ENCODE measurements around the gene KLHDC10.
"Not testable (repeated sequence)": the region's sequence is repeated elsewhere in the genome, so short reads cannot be mapped to it uniquely, and the experiment has no call there.

KLHDC10 gene

DNA sequence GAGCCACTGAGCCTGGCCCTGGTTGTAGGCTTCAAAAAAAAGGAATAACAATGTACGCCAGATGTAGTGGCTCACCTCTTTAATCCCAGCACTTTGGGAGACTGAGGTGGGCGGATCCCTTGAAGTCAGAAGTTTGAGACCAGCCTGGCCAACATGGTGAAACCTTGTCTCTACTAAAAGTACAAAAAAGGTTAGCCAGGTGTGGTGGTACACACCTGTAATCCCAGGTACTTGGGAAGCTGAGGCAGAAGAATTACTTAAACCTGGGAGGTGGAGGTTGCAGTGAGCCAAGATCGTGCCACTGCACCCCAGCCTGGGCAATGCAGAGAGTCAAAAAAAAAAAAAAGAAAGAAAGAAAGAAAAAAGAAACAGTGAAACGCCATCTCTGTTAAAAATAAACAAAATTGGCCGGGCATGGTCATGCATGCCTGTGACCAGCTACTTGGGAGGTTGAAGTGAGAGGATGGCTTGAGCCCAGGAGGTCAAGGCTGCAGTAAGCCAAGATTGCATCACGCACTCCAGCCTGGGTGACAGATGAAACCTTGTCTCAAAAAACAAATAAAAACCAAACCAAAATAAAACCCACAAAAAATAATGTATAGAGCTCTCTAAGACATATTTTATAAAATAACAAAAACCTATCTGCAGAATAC lies 4.7 kb upstream of the KLHDC10 start:
- ATAC-seq (no peak), DNase-seq (no peak)
- Mint-ChIP-seq H3K9me3 (no peaks in the 10 kb centered on the region), H3K27ac (no peak overlapping the region), H3K4me1 (peaks cover 5% of the 10 kb centered on the region), H3K4me3 (no peak overlapping the region), H3K27me3 (peaks cover 15% of the 10 kb centered on the region)

DNA sequence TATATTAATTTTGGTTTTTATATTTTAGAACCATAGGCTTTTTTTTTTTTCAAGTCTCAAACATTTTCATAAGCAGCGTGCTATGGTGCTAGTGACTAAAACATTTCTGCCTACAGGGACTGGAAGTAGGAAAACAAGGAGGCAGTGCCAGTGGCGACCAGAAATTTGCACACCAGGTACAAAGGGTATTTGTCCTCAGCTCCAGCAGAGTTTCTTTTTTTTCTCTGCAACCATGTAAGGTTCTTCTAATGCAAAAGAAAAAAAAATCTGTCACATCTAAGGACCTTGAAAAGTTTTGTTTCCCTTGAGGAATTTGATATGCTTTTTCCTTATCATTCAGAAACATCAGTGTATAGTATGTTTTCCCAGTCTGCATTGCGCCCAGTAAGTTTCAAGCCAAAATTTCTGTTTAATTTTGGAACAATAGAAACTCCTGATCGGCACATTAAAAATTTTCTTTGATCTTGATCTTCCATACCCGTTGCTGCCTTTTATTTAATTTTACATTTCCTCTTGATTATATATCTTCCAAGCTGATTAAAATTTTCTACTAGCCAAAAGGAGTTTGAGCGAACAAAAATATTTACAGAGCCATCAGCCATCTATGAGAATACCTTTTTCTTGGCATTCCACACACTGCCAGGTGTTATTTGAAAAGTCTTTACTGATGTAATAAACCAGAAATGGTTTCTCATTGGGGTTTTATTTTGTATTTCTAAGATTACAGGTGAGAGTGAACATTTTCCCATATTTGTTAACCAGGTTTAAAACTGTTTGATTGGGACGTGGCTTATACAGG lies 956 bp upstream of the KLHDC10 start:
- Mint-ChIP-seq H3K27me3 (no peaks in the 10 kb centered on the region), H3K9me3 (no peaks in the 10 kb centered on the region), H3K4me3 (peak overlapping the region; percentile 89 to 98), H3K4me1 (peaks cover 36% of the 10 kb centered on the region), H3K27ac (peak overlapping the region; percentile 84 to 95)
- DNase-seq (no peak), ATAC-seq (no peak)

DNA sequence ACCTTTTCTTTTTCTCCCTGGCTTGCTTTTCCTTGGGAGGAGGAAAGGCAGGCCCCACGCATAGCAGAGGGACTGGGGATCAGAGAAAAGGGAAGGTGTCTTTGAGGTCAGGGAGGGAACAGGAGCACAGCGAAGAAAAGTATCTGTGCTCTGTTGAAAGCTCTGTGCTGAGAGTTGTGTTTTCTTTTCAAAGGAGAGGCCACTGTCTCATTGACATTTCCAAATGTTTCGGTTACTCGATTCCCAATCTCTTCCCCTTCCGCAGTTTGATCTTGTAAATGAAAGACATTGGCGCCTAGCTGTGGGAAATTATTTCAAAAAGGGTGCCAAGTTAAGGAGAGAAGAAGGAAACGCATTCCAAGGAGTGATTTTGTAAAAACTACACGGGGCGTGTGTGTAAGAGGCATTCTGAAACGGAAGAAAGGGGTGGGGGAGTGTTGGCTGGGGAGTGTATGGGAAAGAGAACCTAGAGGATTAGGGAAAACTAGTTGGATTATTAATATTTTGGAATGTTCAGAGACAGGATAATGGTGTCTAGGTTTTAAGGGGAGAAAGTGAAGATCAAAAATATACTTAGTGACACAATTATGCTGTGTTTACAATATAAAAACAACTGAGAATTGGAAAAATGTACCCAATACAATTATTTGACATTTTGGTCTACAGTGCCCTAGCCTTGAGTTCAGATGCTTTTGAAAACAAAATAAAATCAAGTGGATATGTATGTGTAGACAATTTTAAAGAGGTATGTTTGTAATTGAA lies 708 bp downstream of the KLHDC10 start:
- Mint-ChIP-seq H3K9me3 (no peaks in the 10 kb centered on the region), H3K4me3 (peak overlapping the region; percentile 89 to 98), H3K4me1 (peaks cover 50% of the 10 kb centered on the region), H3K27ac (peak overlapping the region; percentile 44 to 57), H3K27me3 (no peaks in the 10 kb centered on the region)
- DNase-seq (no peak), ATAC-seq (no peak)

DNA sequence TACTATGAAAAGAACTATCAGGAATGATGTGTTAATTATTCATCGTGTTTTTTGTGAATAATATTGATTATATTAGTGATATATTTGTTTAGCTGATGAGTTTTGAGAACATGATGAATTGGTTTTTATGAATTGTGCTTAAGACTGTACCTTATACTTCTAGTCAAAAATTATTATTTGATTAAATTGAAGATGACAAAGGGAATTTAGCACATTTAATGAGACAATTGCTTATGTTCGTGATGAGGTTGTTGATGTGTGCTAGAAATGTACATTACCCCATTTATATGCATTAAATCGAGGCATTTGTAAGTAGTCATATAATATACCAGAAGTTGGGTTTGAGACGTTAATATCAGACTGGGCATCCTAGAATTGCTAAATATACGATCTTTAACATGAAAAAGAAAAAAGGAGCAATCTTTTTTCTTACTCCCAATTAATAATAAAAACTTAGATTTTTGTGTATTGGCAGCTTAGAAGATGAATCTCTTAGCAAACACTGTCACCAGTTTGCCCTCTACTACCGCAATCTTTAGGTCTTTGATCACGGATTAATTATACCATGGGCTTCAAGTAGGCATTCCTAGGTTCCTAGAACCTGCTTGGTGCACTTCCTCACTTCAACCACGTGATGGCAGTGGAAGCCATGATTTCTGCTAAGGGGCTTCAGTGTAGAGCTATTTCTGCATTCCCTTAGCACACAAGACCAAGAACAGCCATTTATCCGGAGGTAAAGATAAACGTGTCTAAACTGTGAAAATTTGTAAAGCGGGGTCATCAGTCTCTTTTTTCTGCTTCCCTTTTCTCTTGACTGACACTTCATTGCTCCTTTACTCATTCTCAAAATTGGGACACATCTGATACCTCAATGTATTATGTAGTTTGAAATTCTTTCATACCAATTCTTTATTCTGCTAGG lies 1.6 kb downstream of the KLHDC10 start:
- Mint-ChIP-seq H3K4me3 (peak overlapping the region in 1 of 2 donors; percentile 98), H3K9me3 (no peaks in the 10 kb centered on the region), H3K27ac (no peak overlapping the region), H3K27me3 (no peaks in the 10 kb centered on the region), H3K4me1 (peaks cover 50% of the 10 kb centered on the region)
- DNase-seq (peak; percentile 52 to 65), ATAC-seq (no peak)

DNA sequence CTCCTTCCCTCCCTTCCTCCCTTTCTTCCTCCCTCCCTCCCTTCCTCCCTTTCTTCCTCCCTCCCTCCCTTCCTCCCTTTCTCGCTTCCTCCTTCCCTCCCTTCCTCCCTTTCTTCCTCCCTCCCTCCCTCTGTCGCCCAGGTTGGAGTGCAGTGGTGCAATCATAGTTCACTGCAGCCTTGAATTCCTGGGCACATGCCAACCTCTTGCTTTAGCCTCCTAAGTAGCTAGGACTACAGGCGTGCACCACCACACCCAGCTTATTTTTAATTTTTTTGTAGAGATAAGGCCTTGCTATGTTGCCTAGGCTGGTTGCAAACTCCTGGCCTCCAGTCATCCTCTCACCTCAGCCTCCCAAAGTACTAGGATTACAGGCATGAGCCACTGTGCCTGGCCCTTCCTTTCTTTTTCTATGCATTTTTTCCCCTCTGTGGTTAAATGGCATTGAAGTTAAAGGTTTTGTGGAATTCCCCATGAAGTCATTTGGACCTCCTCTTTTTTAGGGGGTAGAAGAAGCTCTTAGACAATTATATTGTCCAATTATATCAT lies 9.6 kb downstream of the KLHDC10 start:
- Mint-ChIP-seq H3K27me3 (no peaks in the 10 kb centered on the region), H3K27ac (no peak overlapping the region)
- ATAC-seq = no peak

DNA sequence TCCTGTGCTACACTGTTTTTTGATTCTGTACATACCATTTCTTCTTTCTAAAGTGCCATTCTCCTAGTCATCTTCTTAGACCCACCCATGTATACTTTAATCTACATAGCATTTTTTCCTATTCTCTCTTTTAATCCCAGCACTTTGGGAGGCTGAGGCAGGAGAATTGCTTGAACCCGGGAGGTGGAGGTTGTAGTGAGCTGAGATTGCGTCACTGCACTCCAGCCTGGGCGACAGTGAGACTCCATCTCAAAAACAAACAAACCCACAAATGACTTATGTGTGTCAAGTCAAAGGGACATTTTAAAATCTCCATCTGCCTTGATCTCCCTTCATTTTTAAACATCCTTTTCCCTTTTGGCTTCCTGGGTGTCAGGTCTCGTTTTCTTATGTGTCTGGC lies 13.2 kb downstream of the KLHDC10 start:
- not testable (repeated sequence) for H3K27me3 Mint-ChIP-seq, H3K4me3 Mint-ChIP-seq, ATAC-seq, H3K27ac Mint-ChIP-seq, H3K9me3 Mint-ChIP-seq, DNase-seq
- peaks cover 27% of the 10 kb centered on the region for H3K4me1 Mint-ChIP-seq

More for the DNA sequence above, 9.6 kb downstream of the KLHDC10 start:
- no peak for DNase-seq
- peaks cover 31% of the 10 kb centered on the region for H3K4me1 Mint-ChIP-seq
- no peaks in the 10 kb centered on the region for H3K9me3 Mint-ChIP-seq
- H3K4me3 Mint-ChIP-seq = no peak overlapping the region

DNA sequence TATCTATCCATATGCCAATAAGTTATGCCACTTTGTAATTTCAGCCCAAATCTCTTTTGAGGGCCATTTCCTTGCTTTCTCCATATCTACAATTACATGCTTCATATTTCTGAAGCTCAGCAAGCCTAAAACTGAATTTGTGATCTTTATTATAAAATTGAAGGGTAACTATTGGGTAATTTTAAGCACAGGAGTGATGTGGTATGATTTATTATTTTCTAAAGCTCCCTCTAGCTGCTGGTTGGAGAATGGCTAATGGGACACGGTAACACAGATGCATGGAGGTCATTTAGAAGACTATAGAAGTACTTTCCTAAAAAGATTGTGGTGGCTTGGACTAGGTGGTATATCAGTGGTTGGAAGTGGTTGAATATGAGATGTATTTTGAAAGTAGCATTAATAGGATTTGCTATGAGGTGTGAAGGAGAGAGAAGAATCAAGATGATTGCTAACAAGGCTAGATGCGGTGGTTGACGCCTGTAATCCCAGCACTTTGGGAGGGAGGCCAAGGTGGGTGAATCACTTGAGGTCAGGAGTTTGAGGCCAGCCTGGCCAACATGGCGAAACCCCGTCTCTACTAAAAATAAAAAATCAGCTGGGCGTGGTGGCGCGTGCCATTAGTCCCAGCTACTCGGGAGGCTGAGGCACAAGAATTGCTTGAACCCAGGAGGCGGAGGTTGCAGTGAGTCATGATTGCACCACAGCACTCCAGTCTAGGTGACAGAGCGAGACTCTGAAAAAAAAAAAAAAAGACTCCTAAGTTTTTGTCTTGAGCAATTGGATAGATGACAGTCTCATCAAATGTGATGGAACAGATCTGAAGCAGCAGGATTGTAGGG lies 13.9 kb downstream of the KLHDC10 start:
- H3K27me3 Mint-ChIP-seq = no peaks in the 10 kb centered on the region
- H3K4me1 Mint-ChIP-seq = peaks cover 22% of the 10 kb centered on the region
- no peak for ATAC-seq
- DNase-seq = no peak
- H3K4me3 Mint-ChIP-seq = no peak overlapping the region
- H3K27ac Mint-ChIP-seq = no peak overlapping the region
- no peaks in the 10 kb centered on the region for H3K9me3 Mint-ChIP-seq

DNA sequence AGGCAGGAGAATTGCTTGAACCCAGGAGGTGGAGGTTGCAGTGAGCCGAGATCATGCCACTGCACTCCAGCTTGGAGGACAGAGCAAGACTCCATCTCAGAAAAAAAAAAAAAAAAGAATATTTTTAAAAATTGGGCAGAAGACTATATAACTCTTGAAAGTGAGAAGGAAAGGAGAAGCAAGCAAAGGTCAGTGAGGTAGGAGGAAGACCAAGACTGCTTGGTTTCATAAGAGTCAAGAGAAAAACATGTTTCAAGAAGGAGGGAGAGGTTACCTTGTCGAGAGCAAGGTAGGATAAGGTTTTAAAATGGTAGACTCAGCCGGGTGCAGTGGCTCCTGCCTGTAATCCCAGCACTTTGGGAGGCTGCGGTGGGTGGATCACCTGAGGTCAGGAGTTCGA lies 14.9 kb downstream of the KLHDC10 start:
- H3K4me1 Mint-ChIP-seq = peaks cover 19% of the 10 kb centered on the region
- H3K27me3 Mint-ChIP-seq, DNase-seq, H3K27ac Mint-ChIP-seq, H3K9me3 Mint-ChIP-seq, ATAC-seq, H3K4me3 Mint-ChIP-seq: not testable (repeated sequence)

DNA sequence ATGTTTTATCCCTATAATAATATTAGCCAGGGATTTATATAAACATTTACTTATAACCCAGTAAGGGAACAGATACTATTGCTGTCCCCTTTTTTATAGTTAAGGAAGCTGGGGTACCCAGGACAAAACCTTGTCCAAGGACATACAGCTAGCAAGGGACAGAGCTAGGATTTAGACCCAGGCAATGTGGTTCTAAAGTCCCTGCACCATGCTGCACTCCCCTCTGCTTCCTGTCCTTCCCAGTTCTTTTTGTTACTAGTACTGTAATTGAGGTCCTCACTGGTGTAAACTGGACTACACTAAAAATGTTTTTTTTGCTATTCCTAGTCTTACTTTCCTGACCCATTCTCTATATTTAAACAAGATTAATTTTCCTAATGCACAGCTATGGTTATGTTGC lies 16.6 kb downstream of the KLHDC10 start:
- Mint-ChIP-seq H3K27ac (no peak overlapping the region), H3K9me3 (no peaks in the 10 kb centered on the region), H3K4me1 (peaks cover 24% of the 10 kb centered on the region), H3K4me3 (no peak overlapping the region), H3K27me3 (no peaks in the 10 kb centered on the region)
- DNase-seq = no peak
- ATAC-seq = no peak

DNA sequence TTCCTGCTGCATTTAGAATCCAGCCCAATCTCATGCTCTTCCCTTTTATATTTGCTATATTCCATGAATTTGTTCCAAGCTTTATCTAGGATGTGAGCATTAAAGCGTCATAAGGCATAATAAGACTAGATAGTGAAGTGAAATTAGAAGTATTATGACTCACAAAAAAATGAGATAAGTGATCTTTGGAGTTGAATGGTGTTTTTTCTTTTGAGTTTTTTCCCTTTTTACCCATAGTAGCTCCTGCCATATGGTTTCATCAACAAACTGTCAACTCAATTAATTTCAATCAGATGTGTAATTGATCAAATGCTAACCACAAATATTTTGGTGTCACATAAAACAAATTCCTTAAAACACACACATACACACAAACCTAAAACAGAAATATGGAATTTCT lies 17.0 kb downstream of the KLHDC10 start:
- ATAC-seq (no peak), DNase-seq (no peak)
- peaks cover 27% of the 10 kb centered on the region for H3K4me1 Mint-ChIP-seq
- H3K27ac Mint-ChIP-seq = no peak overlapping the region
- H3K9me3 Mint-ChIP-seq = no peaks in the 10 kb centered on the region
- H3K4me3 Mint-ChIP-seq = no peak overlapping the region
- H3K27me3 Mint-ChIP-seq = no peaks in the 10 kb centered on the region

DNA sequence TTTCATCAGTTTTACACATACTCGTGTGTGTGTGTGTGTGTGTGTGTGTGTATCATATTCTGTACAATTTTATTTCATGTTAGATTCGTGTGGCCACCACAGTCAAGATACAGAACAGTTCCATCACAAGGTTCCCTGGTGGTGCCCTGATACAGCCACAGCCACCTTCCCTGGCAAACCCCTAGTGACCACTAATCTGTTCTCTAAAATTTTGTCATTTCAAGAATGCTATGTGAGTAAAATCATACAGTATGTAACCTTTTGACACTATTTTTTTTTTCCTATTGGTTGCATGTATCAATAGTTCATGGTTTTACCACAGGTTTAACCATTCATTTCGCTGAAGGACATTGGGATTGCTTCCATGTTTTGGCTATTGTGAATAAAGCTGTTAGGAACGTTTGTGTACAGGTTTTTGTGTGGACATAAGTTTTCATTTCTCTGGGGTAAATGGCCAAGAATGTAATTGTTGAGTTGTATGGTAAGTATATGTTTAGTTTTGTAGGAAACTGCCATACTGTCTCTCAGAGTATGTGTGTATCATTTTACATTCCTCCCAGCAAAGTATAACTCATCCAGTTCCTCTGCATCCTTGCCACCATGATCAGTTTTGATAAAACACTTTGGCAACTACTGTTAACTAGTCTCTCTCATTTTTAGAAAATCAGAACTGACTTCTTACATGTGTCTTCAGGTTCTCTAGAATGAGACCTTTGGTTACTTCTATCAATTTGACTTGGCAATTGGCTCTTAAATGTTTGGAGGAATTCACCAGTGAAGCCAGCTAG lies 20.6 kb downstream of the KLHDC10 start:
- no peaks in the 10 kb centered on the region for H3K9me3 Mint-ChIP-seq
- peak; percentile 97 for ATAC-seq
- H3K4me1 Mint-ChIP-seq = peaks cover 17% of the 10 kb centered on the region
- DNase-seq = peak in 1 of 2 donors; percentile 57
- no peak overlapping the region for H3K4me3 Mint-ChIP-seq
- H3K27ac Mint-ChIP-seq = no peak overlapping the region
- H3K27me3 Mint-ChIP-seq = no peaks in the 10 kb centered on the region

DNA sequence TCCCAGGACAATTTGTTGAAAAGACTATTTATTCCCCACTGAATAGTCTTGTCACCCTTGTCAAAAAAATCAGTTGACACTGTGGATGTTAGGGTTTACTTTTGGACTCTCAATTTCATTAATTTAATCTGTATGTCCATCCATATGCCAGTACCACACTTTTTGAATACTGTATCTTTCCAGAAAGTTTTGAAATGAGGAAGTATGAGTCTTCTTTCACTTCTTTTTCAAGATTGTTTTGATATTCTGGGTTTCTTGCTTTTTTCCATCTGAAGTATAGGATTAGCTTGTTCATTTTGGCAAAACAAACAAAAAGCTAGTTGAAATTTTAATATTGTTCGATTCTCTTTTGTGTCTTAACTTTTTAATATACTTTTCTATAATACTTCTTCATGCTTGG lies 21.7 kb downstream of the KLHDC10 start:
- no peaks in the 10 kb centered on the region for H3K27me3 Mint-ChIP-seq
- H3K27ac Mint-ChIP-seq = peak overlapping the region in 1 of 2 donors; percentile 8
- no peak overlapping the region for H3K4me3 Mint-ChIP-seq
- ATAC-seq = no peak
- H3K4me1 Mint-ChIP-seq = peaks cover 14% of the 10 kb centered on the region
- no peak for DNase-seq
- no peaks in the 10 kb centered on the region for H3K9me3 Mint-ChIP-seq

DNA sequence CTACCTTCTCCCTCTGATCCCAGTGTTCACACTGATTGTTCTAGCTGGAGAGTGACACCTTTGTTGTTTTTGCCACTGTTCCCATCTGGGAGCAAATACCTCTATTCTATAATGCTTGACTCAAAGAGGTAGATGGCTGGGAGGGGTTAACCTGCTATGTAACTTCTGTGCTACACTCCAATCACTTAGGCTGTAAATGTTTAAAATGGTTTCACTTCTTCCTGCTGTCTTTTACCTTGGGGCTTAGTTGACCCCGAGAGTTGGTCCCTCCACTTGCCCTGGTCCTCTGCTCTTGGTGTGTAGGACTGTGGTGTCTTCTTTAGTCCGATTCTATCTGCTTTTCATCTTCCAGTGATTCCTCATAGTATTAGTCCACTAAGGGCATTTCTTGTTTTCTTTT lies 22.3 kb downstream of the KLHDC10 start:
- peaks cover 10% of the 10 kb centered on the region for H3K4me1 Mint-ChIP-seq
- H3K27ac Mint-ChIP-seq = peak overlapping the region; percentile 8 to 37
- DNase-seq (no peak), ATAC-seq (no peak)
- H3K27me3 Mint-ChIP-seq = no peaks in the 10 kb centered on the region
- no peaks in the 10 kb centered on the region for H3K9me3 Mint-ChIP-seq
- H3K4me3 Mint-ChIP-seq = no peak overlapping the region

Measured in stimulated activated naive CD8-positive, alpha-beta T cell treated with anti-CD3 and anti-CD28 coated beads, Interleukin-15, amount 100 ng/mL, for 72 hours (primary cell).